Fibroblast of villous mesenchyme (primary cell): ENCODE measurements around the gene SLC22A16. TPM values are rescaled to one million over a fixed set of nuclear protein-coding genes. Genes with fewer than 3 reads are reported as not detected.

ENCODE experiments used
- DNase-seq: peaks from one replicate; pipeline ENCODE4 v3.0.0-alpha.2; 2010; ENCODE audit warnings: low read depth
- H3K4me3 ChIP-seq: 2 replicates; pipeline ENCODE4 v1.5.1; 2011; ENCODE audit warnings: low read depth, mild to moderate bottlenecking, low read length
- CTCF ChIP-seq: IDR thresholded peaks from 2 replicates; pipeline ENCODE4 v1.5.1; 2012; ENCODE audit warnings: low read depth, mild to moderate bottlenecking, low read length; ENCODE audit not compliant: insufficient read depth
- total RNA-seq: library from RNA; depleted of rRNA; stranded (reverse); fragments of >200 nt; gene quantifications from 2 replicates; pipeline ENCODE4 v1.2.3, GENCODE V29; 2012

SLC22A16 gene
- total RNA-seq, 1 donor = not detected

GRCh38 chr6:110399219-110400071 is 77.0 kb downstream of the SLC22A16 start:
- TF ChIP-seq CTCF = no peak
- DNase-seq = no peak
- H3K4me3 ChIP-seq = peak overlapping the region; percentile 40

- DNase-seq = peak; percentile 45
- H3K4me3 ChIP-seq = no peak overlapping the region
- no peak for TF ChIP-seq CTCF
These were observed 77.6 kb downstream of the SLC22A16 start for GRCh38 chr6:110398778-110399177.

- no peak for DNase-seq
- TF ChIP-seq CTCF = no peak
These were observed 81.2 kb downstream of the SLC22A16 start for GRCh38 chr6:110395221-110395620.

GRCh38 chr6:110394409-110394808 is 82.0 kb downstream of the SLC22A16 start:
- H3K4me3 ChIP-seq = no peak overlapping the region
- no peak for TF ChIP-seq CTCF

More at GRCh38 chr6:110395221-110395620, 81.2 kb downstream of the SLC22A16 start:
- no peak overlapping the region for H3K4me3 ChIP-seq

GRCh38 chr6:110392727-110393126 is 83.7 kb downstream of the SLC22A16 start:
- DNase-seq = no peak
- no peak for TF ChIP-seq CTCF
- H3K4me3 ChIP-seq = no peak overlapping the region

More at GRCh38 chr6:110394409-110394808, 82.0 kb downstream of the SLC22A16 start:
- no peak for DNase-seq

GRCh38 chr6:110390404-110390803 is 86.0 kb downstream of the SLC22A16 start:
- DNase-seq = no peak
- no peak for TF ChIP-seq CTCF
- H3K4me3 ChIP-seq = no peak overlapping the region
